Activated naive CD8-positive, alpha-beta T cell (primary cell): Measurements from ENCODE around the gene AGK.
A peak's percentile ranks its signal among the peaks of the same experiment; 100 is the strongest.
"Not testable (repeated sequence)": the region's sequence is repeated elsewhere in the genome, so short reads cannot be mapped to it uniquely, and the experiment has no call there.

Source experiments
- H3K27ac Mint-ChIP-seq: one replicate; pipeline ENCODE4 v1.8.0; 2021; ENCODE audit warnings: mixed read lengths
- H3K27me3 Mint-ChIP-seq: one replicate; pipeline ENCODE4 v1.8.0; 2021; ENCODE audit warnings: mixed read lengths
- H3K36me3 Mint-ChIP-seq: one replicate; pipeline ENCODE4 v1.8.0; 2021; ENCODE audit warnings: mixed read lengths
- H3K4me1 Mint-ChIP-seq: one replicate; pipeline ENCODE4 v1.8.0; 2021; ENCODE audit warnings: low read depth, mixed read lengths
- H3K4me3 Mint-ChIP-seq: one replicate; pipeline ENCODE4 v1.8.0; 2021; ENCODE audit warnings: mild to moderate bottlenecking, mixed read lengths
- H3K9me3 Mint-ChIP-seq: one replicate; pipeline ENCODE4 v1.8.0; 2021; ENCODE audit warnings: low read depth, mixed read lengths

The AGK gene

DNA sequence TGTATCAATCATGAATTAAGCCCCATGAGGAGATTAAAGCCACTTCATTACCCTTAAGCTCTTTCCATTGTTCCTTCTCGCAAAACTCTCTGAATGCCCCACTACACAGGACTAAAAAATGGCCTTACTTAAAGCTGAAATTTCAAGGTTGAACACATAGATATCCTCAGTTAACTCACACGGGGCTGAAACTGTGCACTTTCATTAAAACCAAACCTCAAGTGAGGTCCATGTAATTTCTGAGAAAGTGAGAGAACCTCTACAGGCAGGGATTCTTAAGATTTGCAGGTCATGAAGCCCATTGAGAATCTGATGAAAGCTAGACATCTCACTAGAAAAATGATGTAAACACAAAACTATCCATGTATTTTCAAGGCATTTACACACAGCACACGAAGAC, 134.9 kb downstream of the AGK start:
- Mint-ChIP-seq H3K4me3 (no peak overlapping the region), H3K27ac (no peak overlapping the region), H3K27me3 (no peaks in the 10 kb centered on the region), H3K36me3 (peaks cover 15% of the 10 kb centered on the region), H3K4me1 (peaks cover 2% of the 10 kb centered on the region), H3K9me3 (no peaks in the 10 kb centered on the region)

DNA sequence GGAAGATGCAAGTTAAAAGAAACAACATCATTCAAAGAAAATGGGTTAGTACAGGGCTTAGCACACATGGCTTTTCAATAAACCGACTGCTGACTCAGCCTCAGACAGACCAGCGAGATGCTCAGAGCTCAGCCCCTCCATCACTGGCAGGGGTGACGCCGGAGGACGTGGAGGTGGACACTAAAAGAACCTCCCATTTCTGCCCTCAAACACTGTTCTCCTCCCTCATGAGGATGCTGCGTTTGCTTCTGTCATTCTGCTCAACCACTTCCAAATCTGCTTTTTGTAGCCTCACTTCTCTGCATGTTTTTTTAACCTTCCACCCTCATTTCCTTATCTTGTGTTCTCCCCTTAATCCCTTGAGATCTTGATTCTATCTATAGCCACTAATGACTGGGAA, 135.5 kb downstream of the AGK start:
- Mint-ChIP-seq H3K4me1 (peaks cover 2% of the 10 kb centered on the region), H3K27ac (no peak overlapping the region), H3K9me3 (no peaks in the 10 kb centered on the region), H3K4me3 (no peak overlapping the region), H3K27me3 (no peaks in the 10 kb centered on the region), H3K36me3 (peaks cover 15% of the 10 kb centered on the region)

DNA sequence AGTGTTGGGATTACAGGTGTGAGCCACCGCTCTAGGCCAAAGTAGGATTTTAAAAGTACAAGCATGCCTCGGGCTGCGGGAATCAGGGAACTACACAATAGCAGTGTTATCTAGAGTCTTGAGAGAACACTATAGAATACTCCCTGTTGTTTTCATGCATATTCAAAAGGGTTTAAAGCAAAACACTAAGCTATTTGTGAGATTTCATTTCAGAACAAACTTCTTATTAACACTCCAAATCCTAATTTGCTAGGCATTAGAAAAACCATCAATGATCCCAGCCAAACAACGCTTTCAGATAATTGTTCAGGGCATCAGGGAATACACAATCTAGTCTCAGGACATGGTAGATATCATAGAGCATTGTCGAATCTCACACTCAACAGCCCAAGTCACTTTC, 136.8 kb downstream of the AGK start:
- no peaks in the 10 kb centered on the region for H3K9me3 Mint-ChIP-seq
- H3K27ac Mint-ChIP-seq = no peak overlapping the region
- no peaks in the 10 kb centered on the region for H3K27me3 Mint-ChIP-seq
- peaks cover 11% of the 10 kb centered on the region for H3K4me1 Mint-ChIP-seq
- H3K36me3 Mint-ChIP-seq = peaks cover 10% of the 10 kb centered on the region
- no peak overlapping the region for H3K4me3 Mint-ChIP-seq

DNA sequence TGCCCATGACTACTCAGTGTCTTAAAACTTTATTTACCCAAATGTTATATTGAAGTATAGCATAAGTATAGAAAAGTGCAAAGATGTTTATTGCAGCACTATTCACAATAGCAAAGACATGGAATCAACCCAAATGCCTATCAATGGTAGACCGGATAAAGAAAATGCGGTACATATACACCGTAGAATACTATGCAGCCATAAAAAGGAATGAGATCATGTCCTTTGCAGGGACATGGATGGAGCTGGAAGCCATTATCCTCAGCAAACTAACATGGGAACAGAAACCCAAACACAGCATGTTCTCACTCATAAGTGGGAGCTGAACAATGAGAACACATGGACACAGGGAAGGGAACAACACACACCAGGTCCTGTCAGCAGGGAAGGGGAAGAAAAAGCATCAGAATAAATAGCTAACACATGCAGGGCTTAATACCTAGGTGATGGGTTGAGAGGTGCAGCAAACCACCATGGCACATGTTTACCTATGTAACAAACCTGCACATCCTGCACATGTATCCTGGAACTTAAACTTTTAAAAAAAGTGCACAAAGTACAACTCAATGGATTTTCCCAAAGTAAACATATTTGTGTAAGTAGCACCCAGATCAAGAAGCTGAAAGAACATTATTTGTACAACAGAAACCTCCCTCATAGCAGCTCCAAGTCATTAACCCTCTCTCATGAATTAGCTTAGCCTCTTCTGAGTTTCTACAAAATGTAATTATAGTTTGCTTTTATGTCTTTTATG, 138.0 kb downstream of the AGK start:
- not testable (repeated sequence) for H3K9me3 Mint-ChIP-seq, H3K27me3 Mint-ChIP-seq, H3K27ac Mint-ChIP-seq, H3K4me3 Mint-ChIP-seq, H3K36me3 Mint-ChIP-seq
- H3K4me1 Mint-ChIP-seq = peaks cover 17% of the 10 kb centered on the region

DNA sequence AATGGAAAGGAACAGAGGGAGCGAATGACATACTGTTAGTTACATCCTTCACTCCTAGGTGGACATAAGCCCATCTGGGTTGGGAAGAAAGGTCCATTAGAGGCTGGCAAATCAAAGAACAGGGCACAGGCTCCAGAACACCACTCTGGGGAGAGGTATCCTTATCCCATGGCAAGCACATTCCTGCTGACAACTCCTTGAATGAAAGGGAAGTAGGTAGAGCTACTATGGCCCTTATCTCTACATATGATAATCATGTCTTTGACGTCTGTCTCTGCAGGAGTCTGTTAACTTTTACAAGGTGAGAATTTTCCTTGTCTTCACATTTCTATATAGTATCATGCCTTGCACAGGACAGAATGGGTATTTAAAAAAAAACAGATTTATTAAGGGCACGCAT, 140.3 kb downstream of the AGK start:
- Mint-ChIP-seq H3K36me3 (peaks cover 7% of the 10 kb centered on the region), H3K4me3 (no peak overlapping the region)

DNA sequence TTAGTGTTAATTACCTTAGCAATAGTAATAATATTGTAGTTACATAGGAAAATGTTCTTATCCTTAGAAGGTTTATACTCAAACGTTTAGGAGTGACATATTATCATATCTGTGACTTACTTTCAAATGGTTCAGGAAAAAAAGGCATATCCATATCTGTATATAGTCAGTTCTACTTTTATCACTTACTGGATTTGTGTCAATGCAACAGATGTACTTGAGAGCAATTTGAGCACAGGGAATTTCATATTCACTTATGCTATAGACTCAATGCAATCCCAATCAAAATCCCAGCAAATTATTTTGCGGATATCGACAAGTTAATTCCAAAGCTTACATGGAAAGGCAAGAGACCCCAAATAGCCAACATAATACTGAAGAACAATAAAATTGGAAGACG, 140.8 kb downstream of the AGK start:
- H3K27ac Mint-ChIP-seq = no peak overlapping the region
- H3K4me1 Mint-ChIP-seq = peaks cover 44% of the 10 kb centered on the region

More for the DNA sequence above, 140.3 kb downstream of the AGK start:
- H3K9me3 Mint-ChIP-seq = no peaks in the 10 kb centered on the region
- peaks cover 40% of the 10 kb centered on the region for H3K4me1 Mint-ChIP-seq
- H3K27ac Mint-ChIP-seq = no peak overlapping the region
- no peaks in the 10 kb centered on the region for H3K27me3 Mint-ChIP-seq

DNA sequence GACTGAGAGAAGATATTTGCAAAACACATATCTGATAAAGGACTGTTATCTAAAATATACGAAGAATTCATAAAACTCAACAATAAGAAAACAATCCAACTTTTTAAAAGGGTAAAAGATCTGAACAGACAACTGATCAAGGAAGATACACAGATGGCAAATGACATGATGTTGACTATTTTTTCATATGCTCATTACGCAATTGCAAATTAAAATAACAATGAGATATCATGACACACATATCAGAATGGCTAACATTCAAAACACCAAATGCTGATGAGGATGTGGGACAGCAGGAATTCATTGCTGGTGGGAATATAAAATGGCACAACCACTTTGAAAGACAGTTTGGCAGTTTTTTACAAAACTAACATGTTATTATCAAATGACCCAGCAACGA, 141.9 kb downstream of the AGK start:
- Mint-ChIP-seq H3K36me3 (peaks cover 10% of the 10 kb centered on the region), H3K9me3 (no peaks in the 10 kb centered on the region), H3K27ac (no peak overlapping the region), H3K27me3 (no peaks in the 10 kb centered on the region), H3K4me3 (no peak overlapping the region), H3K4me1 (peaks cover 55% of the 10 kb centered on the region)

More for the DNA sequence above, 140.8 kb downstream of the AGK start:
- no peak overlapping the region for H3K4me3 Mint-ChIP-seq
- H3K9me3 Mint-ChIP-seq = no peaks in the 10 kb centered on the region
- peaks cover 7% of the 10 kb centered on the region for H3K36me3 Mint-ChIP-seq
- no peaks in the 10 kb centered on the region for H3K27me3 Mint-ChIP-seq

DNA sequence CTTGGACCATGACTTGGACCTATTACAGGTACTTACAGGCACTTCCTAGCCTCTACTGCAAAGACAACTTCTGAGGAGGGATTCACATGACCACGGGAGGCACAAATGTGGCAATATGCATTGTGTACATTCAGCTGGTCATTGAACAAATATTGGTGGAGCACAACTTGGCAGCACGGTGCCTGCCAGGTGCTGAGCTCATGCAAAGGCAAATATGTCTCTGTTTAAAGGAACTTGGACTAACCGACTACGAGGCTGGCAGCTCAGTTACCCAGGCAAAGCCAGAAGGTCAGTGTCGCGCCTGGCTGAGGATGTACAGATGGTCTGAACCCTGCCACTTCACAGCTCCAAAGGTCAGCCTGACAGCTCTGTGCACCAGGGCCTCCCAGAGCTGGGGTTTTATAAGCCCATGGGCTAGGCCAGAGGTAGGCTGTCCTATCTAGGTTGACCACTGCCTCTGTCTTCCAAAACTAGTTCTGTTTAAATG, 144.6 kb downstream of the AGK start:
- Mint-ChIP-seq H3K36me3 (peaks cover 6% of the 10 kb centered on the region), H3K4me3 (no peak overlapping the region), H3K27me3 (no peaks in the 10 kb centered on the region), H3K4me1 (peaks cover 79% of the 10 kb centered on the region), H3K9me3 (no peaks in the 10 kb centered on the region), H3K27ac (no peak overlapping the region)

DNA sequence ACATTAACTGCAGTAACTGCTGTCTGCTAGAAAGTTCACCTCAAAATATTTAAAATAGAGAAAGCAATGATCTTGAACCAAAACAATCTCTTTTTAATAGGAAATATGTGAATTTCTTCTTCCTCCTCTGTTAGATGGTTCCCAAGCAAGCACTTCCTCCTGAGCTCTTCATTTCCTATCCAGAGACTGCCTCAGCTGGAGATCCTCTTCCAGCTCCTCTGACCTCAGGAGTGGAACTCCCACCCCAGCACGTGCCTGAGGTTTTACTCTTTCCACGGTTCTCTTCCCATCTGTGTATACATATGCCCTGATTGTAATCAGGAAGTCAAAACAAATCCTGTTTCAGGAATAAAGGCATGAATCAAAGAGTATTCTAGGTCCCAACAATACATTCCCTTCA, 145.1 kb downstream of the AGK start:
- no peak overlapping the region for H3K4me3 Mint-ChIP-seq
- H3K27me3 Mint-ChIP-seq = no peaks in the 10 kb centered on the region
- H3K4me1 Mint-ChIP-seq = peaks cover 81% of the 10 kb centered on the region
- H3K9me3 Mint-ChIP-seq = no peaks in the 10 kb centered on the region
- peaks cover 6% of the 10 kb centered on the region for H3K36me3 Mint-ChIP-seq
- peak overlapping the region; percentile 47 for H3K27ac Mint-ChIP-seq

DNA sequence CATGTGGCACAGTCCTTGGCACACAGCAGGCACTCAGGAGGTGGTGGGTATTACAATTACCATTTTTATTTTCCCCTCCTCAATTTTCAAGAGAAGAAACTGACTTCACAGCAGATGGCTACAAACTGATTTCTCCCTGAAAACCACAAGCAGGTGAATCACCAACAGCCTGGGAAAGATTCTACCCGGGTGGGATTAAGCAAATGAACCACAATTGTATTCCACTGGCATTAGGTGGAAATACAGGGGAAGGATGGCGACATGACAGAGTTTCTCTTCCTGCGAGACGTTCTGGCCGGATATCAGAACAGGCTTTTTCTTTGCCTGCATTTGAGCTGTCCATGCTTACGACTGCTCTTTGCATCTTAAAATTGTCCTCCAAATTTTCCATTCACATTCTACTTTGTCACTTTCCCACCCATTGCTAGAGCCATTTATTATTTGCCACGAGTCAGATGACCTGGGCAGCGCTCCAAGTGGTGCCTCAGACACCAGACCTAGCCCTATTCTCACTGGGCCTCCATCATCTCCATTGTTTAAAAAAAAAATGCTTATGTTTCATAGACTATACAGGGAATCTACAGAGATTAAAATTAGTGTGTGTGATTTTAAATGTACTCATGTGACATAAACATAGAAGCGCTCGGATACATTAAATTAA, 146.1 kb downstream of the AGK start:
- H3K4me1 Mint-ChIP-seq = peaks cover 77% of the 10 kb centered on the region
- H3K36me3 Mint-ChIP-seq = peaks cover 6% of the 10 kb centered on the region
- peak overlapping the region; percentile 13 for H3K4me3 Mint-ChIP-seq
- no peaks in the 10 kb centered on the region for H3K9me3 Mint-ChIP-seq
- peak overlapping the region; percentile 59 for H3K27ac Mint-ChIP-seq
- H3K27me3 Mint-ChIP-seq = no peaks in the 10 kb centered on the region

DNA sequence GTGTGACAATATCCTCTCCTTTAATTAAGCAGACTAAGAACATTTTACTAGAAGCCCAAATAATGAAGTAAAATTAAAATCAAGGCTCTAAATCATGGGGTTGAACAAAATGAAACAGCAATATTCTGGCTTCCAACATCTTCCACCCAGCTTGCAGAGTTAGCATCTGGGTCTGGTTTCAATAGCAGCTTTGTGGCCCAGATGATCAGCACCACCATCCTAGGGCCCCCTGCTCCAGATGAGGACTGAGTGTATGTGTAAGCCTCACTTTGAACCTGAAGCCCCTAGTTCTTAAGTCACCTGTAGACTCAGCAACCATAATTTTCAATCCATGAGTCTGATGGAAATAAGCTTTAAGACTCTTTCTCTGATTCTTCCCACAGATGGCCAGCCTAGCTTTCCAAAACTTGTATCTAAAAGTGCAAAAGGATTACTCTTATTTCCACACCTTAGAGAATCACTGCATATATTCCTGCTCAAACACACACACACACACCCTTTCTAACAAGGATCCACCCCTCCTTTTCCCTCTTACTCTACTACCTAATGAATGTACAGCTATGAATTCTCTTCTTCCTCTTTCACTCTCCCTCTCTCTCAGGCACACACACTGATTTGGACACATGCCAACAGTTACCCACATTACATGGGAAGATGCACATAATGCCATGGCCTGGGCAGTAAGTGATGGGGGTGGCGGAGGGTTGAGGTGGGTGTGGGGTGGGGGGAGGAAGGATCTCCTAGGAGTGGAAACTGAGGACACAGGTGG, 147.2 kb downstream of the AGK start:
- peak overlapping the region; percentile 13 for H3K27ac Mint-ChIP-seq
- H3K27me3 Mint-ChIP-seq = no peaks in the 10 kb centered on the region
- no peaks in the 10 kb centered on the region for H3K9me3 Mint-ChIP-seq
- H3K36me3 Mint-ChIP-seq = peaks cover 6% of the 10 kb centered on the region
- peaks cover 73% of the 10 kb centered on the region for H3K4me1 Mint-ChIP-seq
- peak overlapping the region; percentile 30 for H3K4me3 Mint-ChIP-seq

DNA sequence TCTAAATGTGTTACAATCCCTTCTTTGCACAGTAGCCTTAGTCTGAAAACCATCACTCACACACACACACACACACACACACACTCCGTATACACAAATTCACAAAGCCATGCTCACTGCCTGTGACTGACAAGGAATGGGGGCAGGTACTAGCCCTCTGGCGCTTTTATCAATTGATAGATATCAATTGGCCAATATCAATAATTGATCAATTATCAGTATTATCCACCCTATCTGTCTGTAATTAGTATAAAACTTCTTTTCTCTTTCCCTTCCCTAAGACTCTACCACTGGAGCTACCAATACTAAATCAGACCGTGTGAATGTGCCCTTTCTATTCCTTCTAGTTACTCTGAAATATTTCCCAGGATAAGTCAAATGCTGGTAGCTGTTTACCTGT, 148.7 kb downstream of the AGK start:
- Mint-ChIP-seq H3K4me3 (peak overlapping the region; percentile 92), H3K27me3 (no peaks in the 10 kb centered on the region), H3K27ac (no peak overlapping the region), H3K36me3 (peaks cover 3% of the 10 kb centered on the region), H3K9me3 (no peaks in the 10 kb centered on the region), H3K4me1 (peaks cover 65% of the 10 kb centered on the region)

DNA sequence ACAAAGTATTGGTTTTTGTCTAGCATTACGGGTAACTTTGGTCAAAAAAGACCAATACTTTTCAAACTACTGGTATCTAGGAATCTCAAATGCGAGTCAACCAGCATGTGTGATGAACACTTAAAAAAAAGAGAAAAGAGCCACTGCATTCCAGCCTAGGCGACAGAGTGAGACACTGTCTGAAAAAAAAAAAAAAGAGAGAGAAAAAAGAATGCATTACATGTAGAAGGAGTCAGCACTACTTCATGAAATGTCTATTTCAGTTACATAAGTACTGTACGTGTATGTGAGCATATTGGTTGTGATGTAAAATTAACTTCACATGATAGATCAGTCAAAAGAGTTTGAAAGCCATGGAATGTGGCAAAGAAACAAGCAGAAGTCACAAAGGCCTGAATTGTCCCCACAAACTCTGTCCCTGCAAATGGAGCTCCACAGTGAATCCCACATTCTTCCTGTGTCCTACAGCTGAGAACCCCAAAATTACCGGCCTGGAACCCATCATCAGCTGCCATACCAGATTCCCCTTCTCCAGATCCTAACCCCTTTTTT, 149.2 kb downstream of the AGK start:
- Mint-ChIP-seq H3K27me3 (no peaks in the 10 kb centered on the region), H3K4me3 (peak overlapping the region; percentile 92), H3K4me1 (peaks cover 60% of the 10 kb centered on the region), H3K27ac (peak overlapping the region; percentile 84), H3K36me3 (peaks cover 3% of the 10 kb centered on the region), H3K9me3 (no peaks in the 10 kb centered on the region)

DNA sequence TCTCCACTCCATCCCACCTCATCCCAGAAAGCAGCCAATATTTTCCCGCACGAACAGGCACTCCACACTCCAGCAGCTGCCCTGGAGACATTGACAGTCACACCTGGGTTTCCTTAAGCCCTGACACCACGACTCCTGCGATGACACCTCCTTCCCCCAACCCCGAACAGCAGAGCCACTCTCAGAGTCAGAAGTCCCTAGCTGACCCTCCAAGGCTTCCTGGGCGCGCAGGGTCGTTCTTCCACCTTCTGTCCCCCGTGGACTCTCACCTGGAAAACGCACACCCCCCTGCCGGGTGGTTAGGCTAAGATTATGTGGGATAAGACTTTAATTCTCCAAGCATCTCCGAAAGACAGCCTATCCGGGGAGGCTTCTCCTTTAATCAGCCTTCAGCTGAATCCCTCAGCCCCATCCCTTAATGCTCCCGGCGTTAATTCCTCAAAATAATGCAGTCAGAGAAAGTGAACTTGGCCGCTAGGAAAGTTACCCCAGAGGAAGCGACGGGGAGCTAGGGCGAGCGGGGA, 149.7 kb downstream of the AGK start:
- peaks cover 54% of the 10 kb centered on the region for H3K4me1 Mint-ChIP-seq
- H3K27ac Mint-ChIP-seq = peak overlapping the region; percentile 84
- peaks cover 3% of the 10 kb centered on the region for H3K36me3 Mint-ChIP-seq
- peak overlapping the region; percentile 92 for H3K4me3 Mint-ChIP-seq
- H3K27me3 Mint-ChIP-seq = no peaks in the 10 kb centered on the region
- no peaks in the 10 kb centered on the region for H3K9me3 Mint-ChIP-seq
